Gastroesophageal sphincter (tissue), 3 donors: ENCODE measurements around the gene FAM193A.

Experiments used
- POLR2A ChIP-seq, 2 donors: fragments of 450-650 bp; IDR thresholded peaks; one replicate each; pipeline ENCODE4 v1.6.1; 2017; ENCODE audit warnings: antibody characterized with exemption in 2 of 2, mild to moderate bottlenecking in 2 of 2, moderate library complexity in 1 of 2
- TF ChIP-seq, protein P1 (sequence below), 4 experiments: fragments of 200-600 bp in 2 of 4; fragments of 450-650 bp in 2 of 4; sonication (generic) in 1 of 4; IDR thresholded peaks; one replicate each; pipeline ENCODE4 v1.5.1; 2017 to 2019; ENCODE audit warnings: antibody characterized with exemption in 4 of 4, mild to moderate bottlenecking in 2 of 4, moderate library complexity in 2 of 4

DNA sequence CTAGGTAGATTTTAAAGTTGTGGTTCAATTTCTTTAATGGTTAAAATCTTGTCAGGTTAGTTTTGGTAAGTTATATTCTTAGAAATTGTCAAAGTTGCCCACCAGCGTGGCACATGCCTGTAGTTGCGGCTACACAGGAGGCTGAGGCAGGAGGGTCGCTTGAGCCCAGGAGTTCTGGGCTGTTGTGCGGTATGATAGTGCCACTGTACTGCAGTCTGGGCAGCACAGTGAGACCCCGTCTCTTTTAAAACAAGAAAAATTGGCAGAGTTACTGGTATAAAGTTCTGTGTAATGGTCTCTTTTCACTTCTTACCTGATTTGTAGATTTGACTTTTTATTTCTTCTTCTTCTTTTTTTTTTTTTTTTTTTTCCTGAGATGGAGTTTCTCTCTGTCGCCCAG is 64.4 kb downstream of the FAM193A start:
- TF ChIP-seq, protein P1, sequence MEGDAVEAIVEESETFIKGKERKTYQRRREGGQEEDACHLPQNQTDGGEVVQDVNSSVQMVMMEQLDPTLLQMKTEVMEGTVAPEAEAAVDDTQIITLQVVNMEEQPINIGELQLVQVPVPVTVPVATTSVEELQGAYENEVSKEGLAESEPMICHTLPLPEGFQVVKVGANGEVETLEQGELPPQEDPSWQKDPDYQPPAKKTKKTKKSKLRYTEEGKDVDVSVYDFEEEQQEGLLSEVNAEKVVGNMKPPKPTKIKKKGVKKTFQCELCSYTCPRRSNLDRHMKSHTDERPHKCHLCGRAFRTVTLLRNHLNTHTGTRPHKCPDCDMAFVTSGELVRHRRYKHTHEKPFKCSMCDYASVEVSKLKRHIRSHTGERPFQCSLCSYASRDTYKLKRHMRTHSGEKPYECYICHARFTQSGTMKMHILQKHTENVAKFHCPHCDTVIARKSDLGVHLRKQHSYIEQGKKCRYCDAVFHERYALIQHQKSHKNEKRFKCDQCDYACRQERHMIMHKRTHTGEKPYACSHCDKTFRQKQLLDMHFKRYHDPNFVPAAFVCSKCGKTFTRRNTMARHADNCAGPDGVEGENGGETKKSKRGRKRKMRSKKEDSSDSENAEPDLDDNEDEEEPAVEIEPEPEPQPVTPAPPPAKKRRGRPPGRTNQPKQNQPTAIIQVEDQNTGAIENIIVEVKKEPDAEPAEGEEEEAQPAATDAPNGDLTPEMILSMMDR (IDR thresholded peaks at IDR 0.05) = no peak
- no peak for TF ChIP-seq POLR2A (IDR thresholded peaks at IDR 0.05)
